Peyer's patch (tissue), 4 donors: ENCODE data around the gene PCBP3.

Experiments
- POLR2A ChIP-seq, 2 donors: fragments of 450-650 bp; IDR thresholded peaks; one replicate each; pipeline ENCODE4 v1.5.1; 2017; ENCODE audit warnings: antibody characterized with exemption in 2 of 2, mild to moderate bottlenecking in 2 of 2, moderate library complexity in 2 of 2
- TF ChIP-seq, protein P1 (sequence below), 6 experiments: fragments of 450-650 bp in 4 of 6; fragments of 200-600 bp in 2 of 6; sonication (generic) in 1 of 6; IDR thresholded peaks; one replicate each; pipeline ENCODE4 v1.5.1; 2017 to 2019; ENCODE audit warnings: antibody characterized with exemption in 6 of 6, mild to moderate bottlenecking in 3 of 6, moderate library complexity in 1 of 6

DNA sequence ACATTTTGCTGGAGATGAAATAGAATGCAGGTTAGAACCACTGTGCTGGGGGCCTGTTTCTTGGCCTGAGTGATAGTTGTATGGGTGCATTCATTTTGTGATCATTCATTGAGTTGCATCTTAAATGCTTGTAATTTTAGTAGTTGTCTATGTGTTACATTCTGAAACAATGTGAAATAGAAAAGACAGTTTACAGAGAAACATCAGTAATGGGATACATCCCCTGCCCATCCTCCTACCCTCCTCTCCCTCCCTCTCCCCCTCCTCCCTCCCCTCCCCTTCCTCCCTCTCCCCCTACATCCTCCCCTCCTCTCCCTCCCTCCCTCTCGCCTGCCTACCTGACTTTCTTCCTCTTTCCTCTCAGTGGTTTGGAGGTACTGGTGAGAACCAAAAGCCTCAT lies 283.5 kb downstream of the PCBP3 start:
- TF ChIP-seq POLR2A (IDR thresholded peaks at IDR 0.05): no peak
- TF ChIP-seq, protein P1, sequence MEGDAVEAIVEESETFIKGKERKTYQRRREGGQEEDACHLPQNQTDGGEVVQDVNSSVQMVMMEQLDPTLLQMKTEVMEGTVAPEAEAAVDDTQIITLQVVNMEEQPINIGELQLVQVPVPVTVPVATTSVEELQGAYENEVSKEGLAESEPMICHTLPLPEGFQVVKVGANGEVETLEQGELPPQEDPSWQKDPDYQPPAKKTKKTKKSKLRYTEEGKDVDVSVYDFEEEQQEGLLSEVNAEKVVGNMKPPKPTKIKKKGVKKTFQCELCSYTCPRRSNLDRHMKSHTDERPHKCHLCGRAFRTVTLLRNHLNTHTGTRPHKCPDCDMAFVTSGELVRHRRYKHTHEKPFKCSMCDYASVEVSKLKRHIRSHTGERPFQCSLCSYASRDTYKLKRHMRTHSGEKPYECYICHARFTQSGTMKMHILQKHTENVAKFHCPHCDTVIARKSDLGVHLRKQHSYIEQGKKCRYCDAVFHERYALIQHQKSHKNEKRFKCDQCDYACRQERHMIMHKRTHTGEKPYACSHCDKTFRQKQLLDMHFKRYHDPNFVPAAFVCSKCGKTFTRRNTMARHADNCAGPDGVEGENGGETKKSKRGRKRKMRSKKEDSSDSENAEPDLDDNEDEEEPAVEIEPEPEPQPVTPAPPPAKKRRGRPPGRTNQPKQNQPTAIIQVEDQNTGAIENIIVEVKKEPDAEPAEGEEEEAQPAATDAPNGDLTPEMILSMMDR (IDR thresholded peaks at IDR 0.05): no peak
